T-cell (primary cell): Measurements from ENCODE around the gene ICAM5. TPM values are rescaled to one million over a fixed set of nuclear protein-coding genes. Genes with fewer than 3 reads are reported as not detected.

Experiments
- ATAC-seq, 4 experiments: fragments of 200-7000 bp in 3 of 4; fragments of 150-1000 bp in 1 of 4; cut with Tn5 transposase; replicated peaks in 1 of 4; 1 replicate in 3 of 4; 2 replicates in 1 of 4; pipeline ENCODE4 v1.10.0; 2021; ENCODE audit warnings: moderate library complexity in 3 of 4, mild to moderate bottlenecking in 2 of 4, moderate number of reproducible peaks in 1 of 4
- CTCF ChIA-PET, 2 donors: fragments of 300-600 bp; sonication (Branson Sonifier 250); formaldehyde crosslinking; loops; one replicate each; lab custom pipeline; 2022; ENCODE audit warnings: antibody characterized with exemption in 2 of 2; lab: Charles Lee
- POLR2A ChIA-PET, 2 donors: fragments of 300-600 bp; sonication (Branson Sonifier 250); formaldehyde crosslinking; loops; one replicate each; lab custom pipeline; 2022; ENCODE audit warnings: antibody characterized with exemption in 2 of 2; lab: Charles Lee
- DNase-seq, 35 experiments: peaks; one replicate each; pipeline versions ENCODE4 v3.0.0 to v3.0.0-alpha.2; 2013 to 2023
- H3K27ac ChIP-seq: one replicate; pipeline ENCODE4 v1.5.1; 2013; ENCODE audit warnings: low read length
- H3K27me3 ChIP-seq, 2 experiments: replicated peaks in 1 of 2; 1 replicate in 1 of 2; 2 replicates in 1 of 2; pipeline versions ENCODE4 v1.6.1 to v1.7.0; 2013; ENCODE audit warnings: low read length in 1 of 2, mixed read lengths in 1 of 2; ENCODE audit not compliant: control insufficient read depth in 2 of 2, insufficient read depth in 2 of 2; ENCODE audit errors: extremely low read depth in 1 of 2
- H3K36me3 ChIP-seq, 2 donors: 1 replicate in 1 of 2; 2 replicates in 1 of 2; pipeline versions ENCODE4 v1.6.1 to v1.7.0; 2013; ENCODE audit warnings: low read length in 1 of 2; ENCODE audit not compliant: control insufficient read depth in 2 of 2, insufficient read depth in 1 of 2; ENCODE audit errors: extremely low read depth in 1 of 2
- H3K4me1 ChIP-seq, 2 experiments: 1 replicate in 1 of 2; 2 replicates in 1 of 2; pipeline versions ENCODE4 v1.6.1 to v1.7.0; 2013; ENCODE audit warnings: low read length in 2 of 2, mixed read lengths in 1 of 2; ENCODE audit not compliant: insufficient read depth in 2 of 2, control insufficient read depth in 1 of 2; ENCODE audit errors: extremely low read depth in 1 of 2
- H3K4me3 ChIP-seq, 2 donors: 1 replicate in 1 of 2; 2 replicates in 1 of 2; pipeline versions ENCODE4 v1.5.1 to v1.7.0; 2013; ENCODE audit warnings: mild to moderate bottlenecking in 2 of 2, low read length in 1 of 2, moderate library complexity in 1 of 2; ENCODE audit not compliant: control insufficient read depth in 1 of 2; ENCODE audit errors: extremely low read depth in 1 of 2
- H3K9me3 ChIP-seq: 2 replicates; pipeline ENCODE4 v1.7.0; 2013
- H3K27ac Mint-ChIP-seq, 2 donors: one replicate each; pipeline ENCODE4 v1.8.0; 2020 to 2021; ENCODE audit warnings: mild to moderate bottlenecking in 2 of 2, mixed read lengths in 2 of 2
- H3K27me3 Mint-ChIP-seq, 2 donors: one replicate each; pipeline ENCODE4 v1.8.0; 2021 to 2022; ENCODE audit warnings: mixed read lengths in 2 of 2
- H3K36me3 Mint-ChIP-seq: one replicate; pipeline ENCODE4 v1.8.0; 2021; ENCODE audit warnings: mixed read lengths
- H3K4me1 Mint-ChIP-seq, 3 donors: one replicate each; pipeline ENCODE4 v1.8.0; 2020 to 2022; ENCODE audit warnings: mixed read lengths in 3 of 3, mild to moderate bottlenecking in 1 of 3
- H3K4me3 Mint-ChIP-seq, 3 donors: one replicate each; pipeline ENCODE4 v1.8.0; 2020 to 2022; ENCODE audit warnings: mild to moderate bottlenecking in 3 of 3, mixed read lengths in 3 of 3, moderate library complexity in 3 of 3
- H3K9me3 Mint-ChIP-seq, 3 donors: one replicate each; pipeline ENCODE4 v1.8.0; 2020 to 2022; ENCODE audit warnings: mixed read lengths in 3 of 3
- WGBS: methylation state at CpG from one replicate; pipeline ENCODE4 v1.1.5; 2013; ENCODE audit warnings: missing lambda C conversion rate; ENCODE audit not compliant: insufficient coverage; 5-methylcytosine and 5-hydroxymethylcytosine counted together
- total RNA-seq, 35 experiments: library from RNA in 6 of 35; stranded (reverse) in 6 of 35; fragments of 120-200 nt in 1 of 35; gene quantifications; one replicate each; pipeline versions ENCODE4 v1.2.1 to v1.2.4 and lab custom pipeline; 2013 to 2026

The ICAM5 gene
- total RNA-seq, 5 donors from 2014 or later (not counting 1 experiment from before 2014, with no cell fraction given) = 0.20 to 1.1 (median 0.59) TPM

DNA sequence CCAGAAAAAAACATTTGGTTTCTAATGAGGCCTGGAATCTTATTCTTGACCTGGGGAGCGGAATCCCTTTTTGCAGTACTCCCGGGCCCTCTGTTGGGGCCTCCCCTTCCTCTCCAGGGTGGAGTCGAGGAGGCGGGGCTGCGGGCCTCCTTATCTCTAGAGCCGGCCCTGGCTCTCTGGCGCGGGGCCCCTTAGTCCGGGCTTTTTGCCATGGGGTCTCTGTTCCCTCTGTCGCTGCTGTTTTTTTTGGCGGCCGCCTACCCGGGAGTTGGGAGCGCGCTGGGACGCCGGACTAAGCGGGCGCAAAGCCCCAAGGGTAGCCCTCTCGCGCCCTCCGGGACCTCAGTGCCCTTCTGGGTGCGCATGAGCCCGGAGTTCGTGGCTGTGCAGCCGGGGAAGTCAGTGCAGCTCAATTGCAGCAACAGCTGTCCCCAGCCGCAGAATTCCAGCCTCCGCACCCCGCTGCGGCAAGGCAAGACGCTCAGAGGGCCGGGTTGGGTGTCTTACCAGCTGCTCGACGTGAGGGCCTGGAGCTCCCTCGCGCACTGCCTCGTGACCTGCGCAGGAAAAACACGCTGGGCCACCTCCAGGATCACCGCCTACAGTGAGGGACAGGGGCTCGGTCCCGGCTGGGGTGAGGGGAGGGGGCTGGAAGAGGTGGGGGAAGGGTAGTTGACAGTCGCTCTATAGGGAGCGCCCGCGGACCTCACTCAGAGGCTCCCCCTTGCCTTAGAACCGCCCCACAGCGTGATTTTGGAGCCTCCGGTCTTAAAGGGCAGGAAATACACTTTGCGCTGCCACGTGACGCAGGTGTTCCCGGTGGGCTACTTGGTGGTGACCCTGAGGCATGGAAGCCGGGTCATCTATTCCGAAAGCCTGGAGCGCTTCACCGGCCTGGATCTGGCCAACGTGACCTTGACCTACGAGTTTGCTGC lies 2.7 kb upstream of the ICAM5 start, which contains the start of gene ICAM4:
ICAM4 (plus strand) TSS at position 153 of the 935 bp plus-strand sequence; CDS start at position 211, 58 bp downstream.
- Mint-ChIP-seq H3K27ac (peak within 1 kb of the TSS in 1 of 2 donors; percentile 2), H3K27me3 (peaks cover 15 to 40% of the 10 kb centered on the region in 2 donors), H3K4me1 (peaks cover 51 to 58% (median 52%) of the 10 kb centered on the region in 3 donors), H3K4me3 (peak within 1 kb of the TSS; percentile 44 to 72 (median 64)), H3K36me3 (peaks cover 25% of the 10 kb centered on the region), H3K9me3 (no peaks in the 10 kb centered on the region)
- DNase-seq = peak in 5 of 35 experiments; percentile 6 to 39 (median 25)
- peaks cover 9 to 57% of the 10 kb centered on the region in 2 experiments for H3K27me3 ChIP-seq
- H3K27ac ChIP-seq = no peak within 1 kb of the TSS
- ChIA-PET CTCF (interaction anchor here (0.5 to 2.9 kb wide), 6 partner anchors 10 to 848 kb away, joined by 3 to 22 read pairs (median 4); partner anchors contain the start of gene ICAM1 (in 1 of the 2)), POLR2A (no interaction called here)
- peaks cover 24 to 61% of the 10 kb centered on the region in 2 experiments for H3K4me1 ChIP-seq
- peak in 3 of 4 experiments; percentile 21 to 38 (median 29) for ATAC-seq
- no peaks in the 10 kb centered on the region for H3K9me3 ChIP-seq
- peak within 1 kb of the TSS; percentile 30 to 46 for H3K4me3 ChIP-seq
- H3K36me3 ChIP-seq = peaks cover 0 to 32% of the 10 kb centered on the region in 2 donors
- WGBS = 9% methylated on average over 56 of the region's 59 CpGs

DNA sequence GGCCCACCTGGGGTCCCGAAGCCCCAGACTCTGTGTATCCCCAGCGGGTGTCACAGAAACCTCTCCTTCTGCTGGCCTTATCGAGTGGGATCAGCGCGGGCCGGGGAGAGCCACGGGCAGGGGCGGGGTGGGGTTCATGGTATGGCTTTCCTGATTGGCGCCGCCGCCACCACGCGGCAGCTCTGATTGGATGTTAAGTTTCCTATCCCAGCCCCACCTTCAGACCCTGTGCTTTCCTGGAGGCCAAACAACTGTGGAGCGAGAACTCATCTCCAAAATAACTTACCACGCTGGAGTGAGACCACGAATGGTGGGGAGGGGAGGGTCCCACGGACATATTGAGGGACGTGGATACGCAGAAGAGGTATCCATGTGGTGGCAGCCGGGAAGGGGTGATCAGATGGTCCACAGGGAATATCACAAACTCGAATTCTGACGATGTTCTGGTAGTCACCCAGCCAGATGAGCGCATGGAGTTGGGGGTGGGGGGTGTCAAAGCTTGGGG lies 1.0 kb upstream of the ICAM5 start:
- 9% methylated on average over 9 of the region's 23 CpGs for WGBS
- peak in 1 of 4 experiments; percentile 10 for ATAC-seq
- peaks cover 23 to 57% of the 10 kb centered on the region in 2 donors for H3K27me3 Mint-ChIP-seq
- peaks cover 21% of the 10 kb centered on the region for H3K36me3 Mint-ChIP-seq
- H3K27me3 ChIP-seq = peaks cover 12 to 73% of the 10 kb centered on the region in 2 experiments
- peaks cover 62 to 72% (median 64%) of the 10 kb centered on the region in 3 donors for H3K4me1 Mint-ChIP-seq
- peaks cover 30 to 78% of the 10 kb centered on the region in 2 experiments for H3K4me1 ChIP-seq
- H3K4me3 ChIP-seq = peak overlapping the region; percentile 49 to 72
- H3K36me3 ChIP-seq = peaks cover 0 to 24% of the 10 kb centered on the region in 2 donors
- H3K9me3 Mint-ChIP-seq = no peaks in the 10 kb centered on the region
- no peaks in the 10 kb centered on the region for H3K9me3 ChIP-seq
- H3K27ac ChIP-seq = no peak overlapping the region
- peak overlapping the region; percentile 70 to 88 (median 70) for H3K4me3 Mint-ChIP-seq
- ChIA-PET POLR2A (interaction anchor here in 1 of 2 donors (0.5 to 0.7 kb wide), 2 partner anchors 84 to 92 kb away, joined by 4 to 5 read pairs; partner anchors contain the start of gene TYK2), CTCF (interaction anchor here (0.5 to 2.9 kb wide), 6 partner anchors 17 to 258 kb away, joined by 3 to 22 read pairs (median 4); partner anchors contain the start of genes ICAM1 (in 1 of the 2) and TYK2 (in 1 of the 2))
- peak in 5 of 35 experiments; percentile 9 to 37 (median 18) for DNase-seq
- H3K27ac Mint-ChIP-seq = no peak overlapping the region

DNA sequence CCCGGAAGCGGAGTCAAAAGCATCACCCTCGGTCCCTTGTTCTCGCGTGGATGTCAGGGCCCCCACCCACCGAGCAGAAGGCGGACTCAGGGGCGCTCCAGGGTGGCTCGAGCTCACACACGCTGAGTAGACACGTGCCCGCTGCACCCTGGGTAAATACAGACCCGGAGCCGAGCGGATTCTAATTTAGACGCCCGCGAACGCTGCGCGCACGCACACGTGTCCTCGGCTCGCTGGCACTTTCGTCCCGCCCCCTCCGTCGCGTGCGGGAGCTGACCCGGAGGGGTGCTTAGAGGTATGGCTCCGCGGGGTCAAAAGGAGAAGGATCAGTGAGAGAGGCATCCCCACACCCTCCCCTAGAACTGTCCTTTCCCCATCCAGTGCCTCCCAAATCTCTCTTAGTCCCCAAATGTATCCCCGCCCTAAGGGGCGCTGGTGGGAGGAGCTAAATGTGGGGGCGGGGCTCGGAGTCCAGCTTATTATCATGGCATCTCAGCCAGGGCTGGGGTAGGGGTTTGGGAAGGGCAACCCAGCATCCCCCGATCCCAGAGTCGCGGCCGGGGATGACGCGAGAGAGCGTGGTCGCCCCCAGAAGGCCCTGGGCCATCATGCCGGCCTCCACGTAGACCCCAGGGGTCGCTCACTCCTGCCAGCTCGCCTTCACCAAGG lies 451 bp upstream of the ICAM5 start:
- Histone ChIP-seq H3K4me1 (peaks cover 30 to 84% of the 10 kb centered on the region in 2 experiments), H3K4me3 (peak overlapping the region; percentile 49 to 72), H3K9me3 (no peaks in the 10 kb centered on the region), H3K27me3 (peaks cover 12 to 79% of the 10 kb centered on the region in 2 experiments), H3K36me3 (peaks cover 0 to 18% of the 10 kb centered on the region in 2 donors), H3K27ac (no peak overlapping the region)
- Mint-ChIP-seq H3K27me3 (peaks cover 24 to 63% of the 10 kb centered on the region in 2 donors), H3K27ac (no peak overlapping the region), H3K4me1 (peaks cover 62 to 72% (median 68%) of the 10 kb centered on the region in 3 donors), H3K9me3 (no peaks in the 10 kb centered on the region), H3K36me3 (peaks cover 18% of the 10 kb centered on the region), H3K4me3 (peak overlapping the region; percentile 70 to 88 (median 70))
- under 1% methylated on average over 31 of the region's 50 CpGs for WGBS
- peak; percentile 49 to 61 (median 52) for ATAC-seq
- CTCF ChIA-PET = interaction anchor here in 1 of 2 donors (0.5 to 2.9 kb wide), 5 partner anchors 18 to 139 kb away, joined by 3 to 22 read pairs (median 4); partner anchors contain the start of genes ICAM1 and TYK2
- peak in 34 of 35 experiments; percentile 24 to 81 (median 62) for DNase-seq
- POLR2A ChIA-PET = interaction anchor here in 1 of 2 donors (0.5 to 0.7 kb wide), 4 partner anchors 83 to 289 kb away, joined by 3 to 5 read pairs (median 4); partner anchors contain the start of gene TYK2

DNA sequence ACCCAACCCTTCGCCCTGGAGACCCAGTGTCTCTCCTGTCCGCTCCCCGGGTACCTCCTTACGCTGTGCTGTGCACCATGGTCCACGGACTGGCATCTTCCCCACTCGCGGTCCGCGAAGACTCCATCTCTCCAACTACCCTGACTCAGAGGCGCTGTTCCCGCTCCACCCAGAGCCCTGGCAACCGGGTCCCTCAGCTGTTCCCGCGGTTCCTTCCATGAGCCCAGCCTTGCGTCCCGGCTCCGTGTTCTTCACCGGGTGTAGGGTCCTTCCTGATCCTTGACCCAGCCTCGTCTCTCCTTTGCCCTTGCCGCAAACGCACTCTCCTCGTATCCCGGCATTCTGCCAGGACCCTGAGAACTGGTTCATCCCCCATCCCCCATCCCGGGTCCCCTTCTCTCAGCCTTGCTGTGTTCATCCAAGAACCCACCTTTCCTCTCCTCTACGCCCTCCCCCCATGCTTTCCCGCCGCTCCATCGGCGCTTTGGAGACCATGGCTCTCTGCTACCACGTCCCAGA lies 664 bp downstream of the ICAM5 start:
- Mint-ChIP-seq H3K27me3 (peaks cover 28 to 72% of the 10 kb centered on the region in 2 donors), H3K36me3 (peaks cover 9% of the 10 kb centered on the region), H3K27ac (peak overlapping the region in 1 of 2 donors; percentile 67), H3K4me3 (peak overlapping the region; percentile 70 to 88 (median 73)), H3K4me1 (peaks cover 64 to 75% (median 71%) of the 10 kb centered on the region in 3 donors), H3K9me3 (no peaks in the 10 kb centered on the region)
- Histone ChIP-seq H3K9me3 (no peaks in the 10 kb centered on the region), H3K4me3 (peak overlapping the region; percentile 39 to 49), H3K36me3 (peaks cover 0 to 7% of the 10 kb centered on the region in 2 donors), H3K27ac (no peak overlapping the region), H3K27me3 (peaks cover 15 to 90% of the 10 kb centered on the region in 2 experiments), H3K4me1 (peaks cover 31 to 95% of the 10 kb centered on the region in 2 experiments)
- POLR2A ChIA-PET = no interaction called here
- ATAC-seq (no peak), DNase-seq (peak in 2 of 35 experiments; percentile 20 to 27)
- 2% methylated on average over 29 of the region's 30 CpGs for WGBS
- CTCF ChIA-PET = interaction anchor here in 1 of 2 donors (1.7 kb wide), 1 partner anchor 20 kb away, joined by 6 read pairs; the partner anchor contains the start of gene ICAM1

DNA sequence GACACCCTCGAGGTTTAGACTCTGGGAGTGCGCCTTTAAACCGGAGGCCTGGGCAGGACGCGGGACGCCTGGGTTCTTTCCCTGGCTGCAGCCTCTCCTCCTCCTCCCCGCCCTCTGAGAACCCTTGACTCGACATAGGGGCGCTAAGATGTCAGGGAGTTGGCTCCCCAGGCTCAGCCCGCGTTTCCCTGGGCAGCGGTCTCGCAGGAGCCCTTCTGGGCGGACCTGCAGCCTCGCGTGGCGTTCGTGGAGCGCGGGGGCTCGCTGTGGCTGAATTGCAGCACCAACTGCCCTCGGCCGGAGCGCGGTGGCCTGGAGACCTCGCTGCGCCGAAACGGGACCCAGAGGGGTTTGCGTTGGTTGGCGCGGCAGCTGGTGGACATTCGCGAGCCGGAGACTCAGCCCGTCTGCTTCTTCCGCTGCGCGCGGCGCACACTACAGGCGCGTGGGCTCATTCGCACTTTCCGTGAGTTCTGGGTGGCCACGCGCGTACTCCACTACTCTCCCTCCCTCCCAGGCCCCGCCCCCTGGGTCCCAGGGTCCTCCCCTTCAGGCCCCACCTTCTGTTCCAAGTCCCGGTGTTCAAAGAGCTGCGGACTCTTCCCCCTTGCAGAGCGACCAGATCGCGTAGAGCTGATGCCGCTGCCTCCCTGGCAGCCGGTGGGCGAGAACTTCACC lies 1.3 kb downstream of the ICAM5 start:
- Histone ChIP-seq H3K4me3 (peak overlapping the region; percentile 39 to 49), H3K27ac (no peak overlapping the region), H3K9me3 (no peaks in the 10 kb centered on the region), H3K36me3 (peaks cover 0 to 2% of the 10 kb centered on the region in 2 donors), H3K27me3 (peaks cover 15 to 96% of the 10 kb centered on the region in 2 experiments), H3K4me1 (peaks cover 35 to 100% of the 10 kb centered on the region in 2 experiments)
- peaks cover 3% of the 10 kb centered on the region for H3K36me3 Mint-ChIP-seq
- peak overlapping the region; percentile 70 to 88 (median 73) for H3K4me3 Mint-ChIP-seq
- no peak overlapping the region for H3K27ac Mint-ChIP-seq
- under 1% methylated on average over 54 of the region's 57 CpGs for WGBS
- H3K9me3 Mint-ChIP-seq = no peaks in the 10 kb centered on the region
- DNase-seq (peak in 14 of 35 experiments; percentile 30 to 69 (median 38)), ATAC-seq (peak; percentile 18 to 22 (median 21))
- CTCF ChIA-PET = interaction anchor here in 1 of 2 donors (1.4 to 1.7 kb wide), 2 partner anchors 21 to 32 kb away, joined by 3 to 6 read pairs; partner anchors contain the start of gene ICAM1
- POLR2A ChIA-PET = interaction anchor here in 1 of 2 donors (0.6 kb wide), 1 partner anchor 21 kb away, joined by 5 read pairs; no protein-coding TSS in a partner anchor
- H3K4me1 Mint-ChIP-seq = peaks cover 69 to 79% (median 76%) of the 10 kb centered on the region in 3 donors
- H3K27me3 Mint-ChIP-seq = peaks cover 33 to 78% of the 10 kb centered on the region in 2 donors
